ENCODE measurements around the gene NNT.
"Not testable (repeated sequence)": the region's sequence is repeated elsewhere in the genome, so short reads cannot be mapped to it uniquely, and the experiment has no call there.

The NNT gene

DNA sequence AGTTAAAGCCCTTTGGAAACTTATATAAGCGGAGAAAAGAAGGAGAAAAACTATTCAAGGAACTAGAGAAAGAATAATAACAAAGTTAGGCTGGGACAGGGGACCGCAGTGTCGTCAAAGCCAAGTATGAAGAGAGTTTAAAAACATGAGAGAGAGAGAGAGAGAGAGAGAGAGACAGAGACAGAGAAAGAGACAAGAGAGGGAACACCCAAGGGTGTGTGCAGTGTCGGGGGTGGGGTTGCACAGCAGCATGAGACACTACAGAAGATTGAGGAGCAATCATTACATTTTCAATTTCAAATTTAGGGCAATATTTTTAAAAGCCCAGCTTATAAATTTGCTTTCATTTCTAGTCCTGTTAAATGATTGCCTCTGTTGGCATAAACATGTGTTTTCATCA lies 74.3 kb downstream of the NNT start:
- no peak for DNase-seq
- H3K4me1 Mint-ChIP-seq: peaks cover 2% of the 10 kb centered on the region
- CTCF ChIA-PET: no interaction called here
- no peaks in the 10 kb centered on the region for H3K27me3 Mint-ChIP-seq
- H3K4me3 Mint-ChIP-seq: no peak overlapping the region
- no peaks in the 10 kb centered on the region for H3K9me3 Mint-ChIP-seq
- peaks cover 30% of the 10 kb centered on the region for H3K36me3 Mint-ChIP-seq
- H3K27ac Mint-ChIP-seq: no peak overlapping the region

GRCh38 chr5:43679214-43679613 lies 76.2 kb downstream of the NNT start:
- CTCF ChIA-PET: no interaction called here
- no peak overlapping the region for H3K27ac Mint-ChIP-seq
- H3K9me3 Mint-ChIP-seq: no peaks in the 10 kb centered on the region
- no peak overlapping the region for H3K4me3 Mint-ChIP-seq
- no peak for DNase-seq
- H3K36me3 Mint-ChIP-seq: peaks cover 30% of the 10 kb centered on the region
- H3K27me3 Mint-ChIP-seq: no peaks in the 10 kb centered on the region
- H3K4me1 Mint-ChIP-seq: peaks cover 2% of the 10 kb centered on the region

- Mint-ChIP-seq H3K4me1 (peaks cover 2% of the 10 kb centered on the region), H3K36me3 (peaks cover 35% of the 10 kb centered on the region), H3K9me3 (no peaks in the 10 kb centered on the region), H3K27ac (no peak overlapping the region), H3K27me3 (no peaks in the 10 kb centered on the region), H3K4me3 (no peak overlapping the region)
- CTCF ChIA-PET: no interaction called here
- no peak for DNase-seq
Measured at GRCh38 chr5:43680286-43680685, 77.3 kb downstream of the NNT start.

DNA sequence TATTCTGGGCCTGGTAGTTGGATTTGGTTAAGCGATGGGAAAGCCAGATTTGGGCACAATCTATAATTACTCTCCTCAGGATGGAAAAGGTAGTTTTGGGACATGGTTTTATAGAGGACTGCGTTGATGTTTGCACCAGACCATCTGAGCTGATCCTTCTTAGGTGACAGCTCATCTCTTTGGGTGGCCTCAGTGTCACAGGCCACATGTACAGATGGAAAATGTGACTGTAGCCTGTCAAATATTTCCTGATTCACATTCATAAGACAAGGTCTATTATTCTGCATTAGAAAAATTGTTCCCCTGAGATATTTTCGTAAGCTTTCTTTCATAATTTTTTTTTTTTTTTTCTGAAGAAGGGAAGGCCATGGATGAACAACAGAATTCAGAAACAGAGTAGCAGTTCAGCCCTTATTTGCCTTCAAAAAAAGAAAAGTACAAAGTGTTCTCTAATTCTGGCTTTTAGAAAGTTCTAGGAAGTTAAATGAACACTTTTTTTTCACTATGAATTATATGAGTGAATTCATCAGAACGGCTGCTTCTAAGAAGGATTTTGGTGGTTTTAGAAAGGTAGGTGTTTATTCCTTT lies 81.0 kb downstream of the NNT start:
- H3K27ac Mint-ChIP-seq: no peak overlapping the region
- no peak overlapping the region for H3K4me3 Mint-ChIP-seq
- H3K27me3 Mint-ChIP-seq: no peaks in the 10 kb centered on the region
- H3K9me3 Mint-ChIP-seq: peaks cover 5% of the 10 kb centered on the region
- DNase-seq: no peak
- CTCF ChIA-PET: no interaction called here
- peaks cover 46% of the 10 kb centered on the region for H3K36me3 Mint-ChIP-seq
- H3K4me1 Mint-ChIP-seq: no peaks in the 10 kb centered on the region

DNA sequence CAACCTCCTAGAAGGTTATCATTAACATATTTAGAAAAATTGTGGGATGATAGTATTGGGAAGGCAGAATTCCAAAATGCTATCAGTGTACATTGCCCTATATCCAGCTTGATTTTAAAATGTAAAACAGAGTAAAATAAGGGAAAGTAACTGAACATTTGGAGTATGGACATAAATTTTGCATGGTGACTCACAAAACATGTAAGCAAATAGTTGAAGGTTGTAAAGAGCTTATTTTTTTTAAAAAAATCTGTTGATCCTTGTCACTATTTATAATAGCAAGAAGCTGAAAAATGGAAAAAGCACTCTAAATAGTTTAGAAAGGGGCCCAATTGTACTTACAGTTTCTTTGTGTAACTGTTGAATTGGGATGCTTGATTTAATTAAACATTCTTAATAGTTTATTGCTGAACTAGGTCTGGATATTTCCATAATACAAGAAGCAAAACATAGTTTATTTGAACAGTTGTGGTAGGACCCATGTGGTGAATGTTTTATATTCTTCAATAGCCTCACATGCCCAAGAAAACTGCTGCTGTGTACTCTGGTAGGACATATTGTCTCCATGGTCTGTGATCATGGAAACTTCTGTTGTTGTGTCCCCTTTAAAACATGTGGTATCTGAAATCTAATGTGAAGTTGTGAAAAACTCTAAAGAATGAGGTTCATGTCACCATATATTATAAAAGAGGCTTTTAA lies 82.4 kb downstream of the NNT start:
- Mint-ChIP-seq H3K27me3 (no peaks in the 10 kb centered on the region), H3K27ac (no peak overlapping the region), H3K9me3 (peaks cover 11% of the 10 kb centered on the region), H3K4me3 (no peak overlapping the region), H3K4me1 (no peaks in the 10 kb centered on the region), H3K36me3 (peaks cover 53% of the 10 kb centered on the region)
- CTCF ChIA-PET: no interaction called here
- DNase-seq: no peak

- Mint-ChIP-seq H3K4me1 (no peaks in the 10 kb centered on the region), H3K27ac (no peak overlapping the region), H3K9me3 (peaks cover 11% of the 10 kb centered on the region), H3K27me3 (no peaks in the 10 kb centered on the region), H3K4me3 (no peak overlapping the region), H3K36me3 (peaks cover 52% of the 10 kb centered on the region)
- DNase-seq: no peak
- CTCF ChIA-PET: no interaction called here
Measured at GRCh38 chr5:43687275-43687674, 84.3 kb downstream of the NNT start.

DNA sequence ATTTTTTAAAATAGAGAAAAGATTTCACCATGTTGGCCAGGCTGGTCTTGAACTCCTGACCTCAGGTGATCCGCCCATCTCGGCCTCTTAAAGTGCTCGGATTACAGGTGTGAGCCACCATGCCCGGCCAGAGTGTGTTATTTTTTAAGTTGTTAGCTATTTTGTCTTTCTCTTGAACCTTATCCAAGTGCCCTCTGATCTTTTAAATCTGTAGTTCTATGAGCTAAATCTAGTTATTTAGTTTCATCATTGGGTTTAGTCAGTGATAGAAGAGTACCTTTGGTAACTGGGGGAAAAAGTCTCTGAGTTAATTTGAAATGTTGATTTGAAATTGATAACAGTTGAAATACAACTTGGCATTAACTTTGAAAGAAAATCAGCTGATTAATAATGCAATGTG lies 88.3 kb downstream of the NNT start:
- H3K4me3 Mint-ChIP-seq: no peak overlapping the region
- CTCF ChIA-PET: no interaction called here
- no peaks in the 10 kb centered on the region for H3K27me3 Mint-ChIP-seq
- DNase-seq: no peak
- H3K4me1 Mint-ChIP-seq: no peaks in the 10 kb centered on the region
- no peak overlapping the region for H3K27ac Mint-ChIP-seq
- H3K9me3 Mint-ChIP-seq: peaks cover 31% of the 10 kb centered on the region
- H3K36me3 Mint-ChIP-seq: peaks cover 68% of the 10 kb centered on the region

- DNase-seq: no peak
Measured at GRCh38 chr5:43691893-43692292, 88.9 kb downstream of the NNT start.

GRCh38 chr5:43693411-43693810 lies 90.4 kb downstream of the NNT start:
- Mint-ChIP-seq H3K9me3 (peaks cover 30% of the 10 kb centered on the region), H3K4me1 (no peaks in the 10 kb centered on the region), H3K27ac (no peak overlapping the region), H3K27me3 (no peaks in the 10 kb centered on the region), H3K4me3 (no peak overlapping the region), H3K36me3 (peaks cover 73% of the 10 kb centered on the region)
- CTCF ChIA-PET: interaction anchor here (0.7 kb wide), 1 partner anchor 330 kb away, joined by 3 read pairs; no protein-coding TSS in a partner anchor
- no peak for DNase-seq

More at GRCh38 chr5:43691893-43692292, 88.9 kb downstream of the NNT start:
- Mint-ChIP-seq H3K9me3 (peaks cover 32% of the 10 kb centered on the region), H3K27ac (no peak overlapping the region), H3K27me3 (no peaks in the 10 kb centered on the region), H3K36me3 (peaks cover 69% of the 10 kb centered on the region), H3K4me1 (no peaks in the 10 kb centered on the region), H3K4me3 (no peak overlapping the region)
- CTCF ChIA-PET: no interaction called here

- H3K4me3 Mint-ChIP-seq: no peak overlapping the region
- H3K4me1 Mint-ChIP-seq: no peaks in the 10 kb centered on the region
- CTCF ChIA-PET: interaction anchor here (0.7 kb wide), 1 partner anchor 329 kb away, joined by 3 read pairs; no protein-coding TSS in a partner anchor
- peaks cover 27% of the 10 kb centered on the region for H3K9me3 Mint-ChIP-seq
- H3K36me3 Mint-ChIP-seq: peaks cover 67% of the 10 kb centered on the region
- no peaks in the 10 kb centered on the region for H3K27me3 Mint-ChIP-seq
- no peak for DNase-seq
- H3K27ac Mint-ChIP-seq: no peak overlapping the region
Measured at GRCh38 chr5:43694027-43694426, 91.0 kb downstream of the NNT start.

GRCh38 chr5:43696444-43696843 lies 93.5 kb downstream of the NNT start:
- H3K27ac Mint-ChIP-seq, H3K4me3 Mint-ChIP-seq, H3K27me3 Mint-ChIP-seq, CTCF ChIA-PET, H3K4me1 Mint-ChIP-seq, DNase-seq: not testable (repeated sequence)
- peaks cover 22% of the 10 kb centered on the region for H3K9me3 Mint-ChIP-seq
- peaks cover 57% of the 10 kb centered on the region for H3K36me3 Mint-ChIP-seq

GRCh38 chr5:43699910-43700309 lies 96.9 kb downstream of the NNT start:
- H3K36me3 Mint-ChIP-seq: peaks cover 57% of the 10 kb centered on the region
- H3K27ac Mint-ChIP-seq: no peak overlapping the region
- peaks cover 13% of the 10 kb centered on the region for H3K9me3 Mint-ChIP-seq
- H3K4me3 Mint-ChIP-seq: no peak overlapping the region
- CTCF ChIA-PET: interaction anchor here (0.6 kb wide), 1 partner anchor 35 kb away, joined by 3 read pairs; no protein-coding TSS in a partner anchor
- no peak for DNase-seq
- H3K4me1 Mint-ChIP-seq: no peaks in the 10 kb centered on the region
- H3K27me3 Mint-ChIP-seq: no peaks in the 10 kb centered on the region

- CTCF ChIA-PET: no interaction called here
- Mint-ChIP-seq H3K4me3 (no peak overlapping the region), H3K9me3 (peaks cover 6% of the 10 kb centered on the region), H3K4me1 (no peaks in the 10 kb centered on the region), H3K27ac (no peak overlapping the region), H3K36me3 (peaks cover 56% of the 10 kb centered on the region), H3K27me3 (no peaks in the 10 kb centered on the region)
- no peak for DNase-seq
Measured at GRCh38 chr5:43700601-43701000, 97.6 kb downstream of the NNT start.

GRCh38 chr5:43701227-43701626 lies 98.2 kb downstream of the NNT start:
- no peaks in the 10 kb centered on the region for H3K27me3 Mint-ChIP-seq
- H3K36me3 Mint-ChIP-seq: peaks cover 52% of the 10 kb centered on the region
- peaks cover 2% of the 10 kb centered on the region for H3K9me3 Mint-ChIP-seq
- no peak overlapping the region for H3K27ac Mint-ChIP-seq
- CTCF ChIA-PET: no interaction called here
- no peak for DNase-seq
- H3K4me3 Mint-ChIP-seq: no peak overlapping the region
- H3K4me1 Mint-ChIP-seq: no peaks in the 10 kb centered on the region

DNA sequence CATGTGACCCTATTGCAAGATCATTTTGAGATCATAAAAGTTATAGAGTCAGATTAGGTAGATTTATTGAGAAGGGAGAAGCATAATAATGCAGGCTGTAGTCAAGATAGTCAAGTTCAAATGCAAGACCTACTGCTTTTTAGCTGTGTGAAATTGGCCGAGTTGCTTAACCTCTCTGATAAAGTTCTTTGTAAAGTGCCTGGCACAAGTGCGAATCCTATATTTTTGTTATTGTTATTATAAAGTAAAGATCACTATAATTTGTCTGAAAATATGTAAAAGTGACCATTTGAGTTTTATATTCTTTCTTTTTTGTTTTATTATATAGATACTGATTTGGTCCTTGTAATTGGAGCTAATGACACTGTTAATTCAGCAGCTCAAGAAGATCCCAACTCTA lies 99.3 kb downstream of the NNT start:
- Mint-ChIP-seq H3K27me3 (no peaks in the 10 kb centered on the region), H3K9me3 (no peaks in the 10 kb centered on the region), H3K27ac (no peak overlapping the region), H3K36me3 (peaks cover 49% of the 10 kb centered on the region), H3K4me1 (no peaks in the 10 kb centered on the region), H3K4me3 (no peak overlapping the region)
- no peak for DNase-seq
- CTCF ChIA-PET: no interaction called here
